SK-N-MC (cell line): ENCODE measurements around the gene CCNG2.

Experiments
- EZH2 ChIP-seq: fragments of 200-600 bp; sonication (generic); IDR thresholded peaks from one replicate; pipeline ENCODE4 v1.6.1; 2017; ENCODE audit warnings: antibody characterized with exemption
- POLR2AphosphoS5 ChIP-seq: IDR thresholded peaks from 2 replicates; pipeline ENCODE4 v1.6.1; 2012; ENCODE audit warnings: mild to moderate bottlenecking, low read depth, low read length, borderline replicate concordance

DNA sequence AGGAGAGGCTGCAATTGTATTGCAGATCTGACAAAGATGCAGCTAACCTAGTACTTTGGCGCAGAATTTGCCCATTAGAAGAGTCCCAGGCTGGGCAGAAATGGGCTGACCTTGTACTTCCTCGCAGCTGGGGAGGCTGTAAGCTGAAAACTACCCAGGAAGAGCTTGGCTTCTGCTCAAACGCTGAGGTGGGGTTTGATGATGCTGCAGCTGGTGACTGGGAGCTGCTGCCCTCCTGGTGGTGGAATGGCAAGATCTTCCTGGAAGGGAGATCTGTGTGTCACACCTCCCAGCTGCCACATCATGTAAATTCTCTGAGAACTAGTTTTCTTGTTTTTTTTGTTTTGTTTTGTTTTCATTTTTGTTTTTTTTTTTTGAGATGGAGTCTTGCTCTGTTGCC, 17.4 kb downstream of the CCNG2 start:
- TF ChIP-seq POLR2AphosphoS5 (no peak), EZH2 (no peak)
